Middle frontal gyrus (tissue), 1 donor: Measurements from ENCODE around the gene KLK10.

Source experiments
- DNase-seq: peaks from one replicate; pipeline ENCODE4 v3.0.0-alpha.2; 2015; ENCODE audit warnings: low spot score; ENCODE audit errors: extremely low spot score

KLK10 gene

DNA sequence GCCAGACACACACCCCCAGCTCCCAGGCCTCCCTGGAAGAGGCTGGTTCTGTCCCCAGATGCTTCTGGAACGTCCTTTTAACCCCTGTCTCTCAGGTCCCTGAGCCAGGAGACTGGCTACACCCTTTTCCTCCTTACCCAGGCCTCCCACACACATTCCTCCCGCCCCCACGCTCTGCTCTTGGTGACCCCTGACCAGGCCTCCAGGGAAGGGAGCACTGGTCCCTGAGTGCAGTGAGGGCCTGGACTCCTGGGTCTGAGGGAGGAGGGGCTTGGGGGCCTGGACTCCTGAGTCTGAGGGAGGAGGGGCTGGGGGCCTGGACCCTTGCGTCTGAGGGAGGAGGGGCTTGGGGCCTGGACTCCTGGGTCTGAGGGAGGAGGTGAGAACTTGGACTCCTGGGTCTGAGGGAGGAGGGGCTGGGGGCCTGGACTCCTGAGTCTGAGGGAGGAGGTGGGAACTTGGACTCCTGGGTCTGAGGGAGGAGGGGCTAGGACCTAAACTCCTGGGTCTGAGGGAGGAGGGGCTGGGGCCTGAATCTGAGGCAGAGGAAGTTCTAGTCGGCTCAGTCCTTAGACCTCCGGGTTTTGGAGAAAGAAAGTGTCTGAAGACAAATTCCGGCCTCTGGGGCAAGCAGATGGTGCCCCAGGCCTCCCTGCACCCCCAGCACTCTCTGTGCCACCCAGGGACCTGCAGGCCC lies 50.6 kb downstream of the KLK10 start:
- DNase-seq, result no peak

DNA sequence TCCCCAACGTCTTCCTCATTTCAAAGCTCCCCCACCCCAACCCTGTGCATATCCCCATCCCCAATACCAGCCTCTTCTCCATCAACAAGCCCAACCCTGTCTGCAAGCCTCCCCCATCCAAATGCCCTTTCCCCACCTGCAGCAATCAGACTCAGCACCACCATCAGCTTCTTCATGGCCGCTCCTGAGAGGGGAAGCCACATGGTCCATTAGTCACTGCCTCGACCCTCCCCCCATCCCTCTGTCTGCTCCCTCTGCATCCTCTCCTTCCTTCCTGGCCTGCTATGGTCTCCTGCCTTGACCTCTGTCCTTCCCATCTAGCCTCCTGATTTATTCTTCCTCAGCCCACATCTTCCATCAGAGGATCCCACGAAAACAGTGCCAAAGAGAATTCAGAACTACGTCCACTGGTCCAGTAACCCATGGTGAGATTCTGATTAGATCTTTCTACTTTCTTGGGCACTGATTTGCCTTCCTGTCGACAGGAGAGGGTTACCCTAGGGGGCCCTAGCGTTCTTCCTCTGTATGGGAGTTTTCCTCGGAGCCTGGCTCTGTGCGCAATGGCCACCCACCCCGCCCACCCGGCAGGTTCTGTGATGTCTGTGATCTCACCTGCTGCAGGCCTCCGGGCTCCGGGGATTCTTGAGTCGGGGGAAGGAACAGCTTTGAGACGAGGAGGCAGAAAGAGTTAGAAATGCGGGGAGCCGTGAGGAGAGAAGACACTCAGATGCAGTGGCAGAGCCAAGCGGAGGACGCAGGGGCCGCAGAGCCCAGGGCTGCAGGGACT lies 51.4 kb downstream of the KLK10 start:
- DNase-seq, result no peak

GRCh38 chr19:50964266-50964665 lies 55.2 kb downstream of the KLK10 start:
- no peak for DNase-seq

DNA sequence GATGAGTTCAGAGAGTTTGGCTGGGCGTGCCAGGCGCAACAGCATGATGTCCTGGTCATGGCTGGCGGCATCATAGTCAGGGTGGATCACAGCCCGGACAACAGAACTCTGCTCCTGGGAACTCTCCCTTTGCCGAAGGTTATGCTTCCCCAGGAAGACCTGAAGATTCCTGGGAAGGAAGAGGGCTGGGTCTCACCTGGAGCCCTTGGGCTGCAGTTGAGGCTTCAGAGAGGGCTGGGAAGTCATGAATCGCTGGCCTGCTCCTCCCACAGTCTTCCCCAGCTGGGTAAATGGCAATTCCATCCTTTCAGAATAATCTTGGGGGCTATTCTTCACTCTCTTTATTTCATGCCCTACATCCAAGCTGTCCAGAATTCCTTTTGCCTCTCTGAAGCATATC lies 56.1 kb downstream of the KLK10 start:
- DNase-seq, result no peak
